Measurements from ENCODE around the gene ATXN1.

- TF ChIP-seq CTCF (IDR thresholded peaks at IDR 0.05) = no peak
- no peak for TF ChIP-seq POLR2A (IDR thresholded peaks at IDR 0.05)
These were observed 488.0 kb downstream of the ATXN1 start for GRCh38 chr6:16273256-16273655.

Data from testis (tissue), 2 donors.